Measurements from ENCODE around the gene SIMC1. TPM values are rescaled to one million over a fixed set of nuclear protein-coding genes. Genes with fewer than 3 reads are reported as not detected.
"Not testable (repeated sequence)": the region's sequence is repeated elsewhere in the genome, so short reads cannot be mapped to it uniquely, and the experiment has no call there.

SIMC1 gene
- total RNA-seq, 2 experiments from 2014 or later, result 33.6 to 57.5 TPM

GRCh38 chr5:176203086-176203485 lies 35.1 kb upstream of the SIMC1 start:
- no peak for TF ChIP-seq CTCF (conservative IDR thresholded peaks at IDR 0.05; ENCODE audit: low read length)
- no peak for TF ChIP-seq EZH2phosphoT487 (IDR thresholded peaks at IDR 0.05; ENCODE audit: borderline replicate concordance, low read depth, low read length)
- POLR2A ChIA-PET, result no interaction called here
- DNase-seq (ENCODE audit: low spot score), result no peak
- Histone ChIP-seq H3K79me2 (ENCODE audit: insufficient read depth, low read depth, low read length) (no peaks in the 10 kb centered on the region), H3K27ac (ENCODE audit: low read depth, low read length, poor library complexity, severe bottlenecking) (no peak overlapping the region), H3K4me3 (ENCODE audit: low read depth, low read length, poor library complexity, severe bottlenecking) (no peak overlapping the region), H3K4me1 (ENCODE audit: insufficient read depth, low read length, poor library complexity, severe bottlenecking) (no peaks in the 10 kb centered on the region), H2AFZ (ENCODE audit: low read length) (no peak overlapping the region), H3K9me3 (ENCODE audit: low read length) (no peaks in the 10 kb centered on the region), H3K36me3 (ENCODE audit: insufficient read depth, low read length) (no peaks in the 10 kb centered on the region), H4K20me1 (ENCODE audit: insufficient read depth, low read length) (no peaks in the 10 kb centered on the region), H3K4me2 (ENCODE audit: low read length) (no peak overlapping the region), H3K9me2 (ENCODE audit: insufficient read depth, low read length) (no peaks in the 10 kb centered on the region)
- intact Hi-C loops (cut with micrococcal nuclease; ENCODE audit: unreplicated experiment), result no loop called here
- BruUV-seq (replicated peaks), result no TSS peak
- CTCF ChIA-PET (ENCODE audit: unreplicated experiment), result no interaction called here

GRCh38 chr5:176203535-176203934 lies 34.7 kb upstream of the SIMC1 start:
- intact Hi-C loops (cut with micrococcal nuclease; ENCODE audit: unreplicated experiment); H3K4me1 ChIP-seq (ENCODE audit: insufficient read depth, low read length, poor library complexity, severe bottlenecking); H3K4me2 ChIP-seq (ENCODE audit: low read length): not testable (repeated sequence)

DNA sequence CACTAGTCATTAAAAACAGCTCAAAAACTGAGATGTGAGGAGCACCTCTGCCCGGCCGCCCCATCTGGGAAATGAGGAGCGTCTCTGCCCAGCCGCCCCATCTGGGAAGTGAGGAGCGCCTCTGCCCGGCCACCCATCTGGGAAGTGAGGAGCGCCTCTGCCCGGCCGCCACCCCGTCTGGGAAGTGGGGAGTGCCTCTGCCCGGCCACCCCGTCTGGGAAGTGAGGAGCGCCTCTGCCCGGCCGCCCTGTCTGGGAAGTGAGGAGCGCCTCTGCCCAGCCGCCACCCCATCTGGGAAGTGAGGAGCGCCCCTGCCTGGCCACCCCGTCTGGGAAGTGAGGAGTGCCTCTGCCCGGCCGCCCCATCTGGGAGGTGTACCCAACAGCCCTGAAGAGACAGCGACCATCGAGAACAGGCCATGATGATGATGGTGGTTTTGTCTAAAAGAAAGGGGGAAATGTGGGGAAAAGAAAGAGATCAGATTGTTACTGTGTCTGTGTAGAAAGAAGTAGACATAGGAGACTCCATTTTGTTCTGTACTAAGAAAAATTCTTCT lies 23.7 kb upstream of the SIMC1 start:
- H3K4me2 ChIP-seq (ENCODE audit: low read length); CTCF ChIA-PET (ENCODE audit: unreplicated experiment); H4K20me1 ChIP-seq (ENCODE audit: insufficient read depth, low read length); POLR2A ChIA-PET; H2AFZ ChIP-seq (ENCODE audit: low read length); H3K79me2 ChIP-seq (ENCODE audit: insufficient read depth, low read depth, low read length); H3K4me1 ChIP-seq (ENCODE audit: insufficient read depth, low read length, poor library complexity, severe bottlenecking); DNase-seq (ENCODE audit: low spot score); BruUV-seq (replicated peaks); H3K9me3 ChIP-seq (ENCODE audit: low read length); H3K27ac ChIP-seq (ENCODE audit: low read depth, low read length, poor library complexity, severe bottlenecking); H3K36me3 ChIP-seq (ENCODE audit: insufficient read depth, low read length); intact Hi-C loops (cut with micrococcal nuclease; ENCODE audit: unreplicated experiment); H3K9me2 ChIP-seq (ENCODE audit: insufficient read depth, low read length); H3K4me3 ChIP-seq (ENCODE audit: low read depth, low read length, poor library complexity, severe bottlenecking): not testable (repeated sequence)

More at GRCh38 chr5:176203535-176203934, 34.7 kb upstream of the SIMC1 start:
- CTCF ChIA-PET (ENCODE audit: unreplicated experiment); DNase-seq (ENCODE audit: low spot score); H2AFZ ChIP-seq (ENCODE audit: low read length); H3K9me3 ChIP-seq (ENCODE audit: low read length); BruUV-seq (replicated peaks); H3K36me3 ChIP-seq (ENCODE audit: insufficient read depth, low read length); H3K4me3 ChIP-seq (ENCODE audit: low read depth, low read length, poor library complexity, severe bottlenecking); H3K27ac ChIP-seq (ENCODE audit: low read depth, low read length, poor library complexity, severe bottlenecking); H3K79me2 ChIP-seq (ENCODE audit: insufficient read depth, low read depth, low read length); H3K9me2 ChIP-seq (ENCODE audit: insufficient read depth, low read length); H4K20me1 ChIP-seq (ENCODE audit: insufficient read depth, low read length): not testable (repeated sequence)
- POLR2A ChIA-PET, result interaction anchor here (0.7 kb wide), 1 partner anchor 707 kb away, joined by 3 read pairs; no protein-coding TSS in a partner anchor

- H3K9me2 ChIP-seq (ENCODE audit: insufficient read depth, low read length); DNase-seq (ENCODE audit: low spot score); POLR2A ChIA-PET; H4K20me1 ChIP-seq (ENCODE audit: insufficient read depth, low read length); H3K27ac ChIP-seq (ENCODE audit: low read depth, low read length, poor library complexity, severe bottlenecking); H3K9me3 ChIP-seq (ENCODE audit: low read length); CTCF ChIA-PET (ENCODE audit: unreplicated experiment); H2AFZ ChIP-seq (ENCODE audit: low read length); H3K4me1 ChIP-seq (ENCODE audit: insufficient read depth, low read length, poor library complexity, severe bottlenecking); H3K4me3 ChIP-seq (ENCODE audit: low read depth, low read length, poor library complexity, severe bottlenecking); H3K36me3 ChIP-seq (ENCODE audit: insufficient read depth, low read length); H3K79me2 ChIP-seq (ENCODE audit: insufficient read depth, low read depth, low read length); intact Hi-C loops (cut with micrococcal nuclease; ENCODE audit: unreplicated experiment); BruUV-seq (replicated peaks); H3K4me2 ChIP-seq (ENCODE audit: low read length): not testable (repeated sequence)
Measured at GRCh38 chr5:176216393-176216916, 21.8 kb upstream of the SIMC1 start.

- BruUV-seq (replicated peaks); H3K4me3 ChIP-seq (ENCODE audit: low read depth, low read length, poor library complexity, severe bottlenecking); H3K79me2 ChIP-seq (ENCODE audit: insufficient read depth, low read depth, low read length); intact Hi-C loops (cut with micrococcal nuclease; ENCODE audit: unreplicated experiment); H2AFZ ChIP-seq (ENCODE audit: low read length); H4K20me1 ChIP-seq (ENCODE audit: insufficient read depth, low read length); H3K9me3 ChIP-seq (ENCODE audit: low read length); H3K4me1 ChIP-seq (ENCODE audit: insufficient read depth, low read length, poor library complexity, severe bottlenecking); H3K36me3 ChIP-seq (ENCODE audit: insufficient read depth, low read length); DNase-seq (ENCODE audit: low spot score); CTCF ChIA-PET (ENCODE audit: unreplicated experiment); POLR2A ChIA-PET; H3K27ac ChIP-seq (ENCODE audit: low read depth, low read length, poor library complexity, severe bottlenecking); H3K9me2 ChIP-seq (ENCODE audit: insufficient read depth, low read length); H3K4me2 ChIP-seq (ENCODE audit: low read length): not testable (repeated sequence)
Measured at GRCh38 chr5:176217188-176217729, 21.0 kb upstream of the SIMC1 start.

GRCh38 chr5:176217764-176218163 lies 20.5 kb upstream of the SIMC1 start:
- H3K36me3 ChIP-seq (ENCODE audit: insufficient read depth, low read length); DNase-seq (ENCODE audit: low spot score); intact Hi-C loops (cut with micrococcal nuclease; ENCODE audit: unreplicated experiment); BruUV-seq (replicated peaks); H3K9me3 ChIP-seq (ENCODE audit: low read length); H3K79me2 ChIP-seq (ENCODE audit: insufficient read depth, low read depth, low read length); H3K4me2 ChIP-seq (ENCODE audit: low read length); H3K9me2 ChIP-seq (ENCODE audit: insufficient read depth, low read length); H2AFZ ChIP-seq (ENCODE audit: low read length); H3K4me3 ChIP-seq (ENCODE audit: low read depth, low read length, poor library complexity, severe bottlenecking); H3K27ac ChIP-seq (ENCODE audit: low read depth, low read length, poor library complexity, severe bottlenecking); H3K4me1 ChIP-seq (ENCODE audit: insufficient read depth, low read length, poor library complexity, severe bottlenecking); H4K20me1 ChIP-seq (ENCODE audit: insufficient read depth, low read length); CTCF ChIA-PET (ENCODE audit: unreplicated experiment); POLR2A ChIA-PET: not testable (repeated sequence)
